A673 (cell line): ENCODE results near the gene EFNA3. TPM values are rescaled to one million over a fixed set of nuclear protein-coding genes. Genes with fewer than 3 reads are reported as not detected.

Source experiments
- BruUV-seq: library from RNA; stranded (reverse); fragments of 400-500 nt; replicated peaks from 2 replicates; lab custom pipeline; 2021; lab: Mats Ljungman, UMichigan
- CTCF ChIA-PET: fragments of 300-600 bp; sonication (Branson Sonifier 250); formaldehyde crosslinking; loops from one replicate; lab custom pipeline; 2022; ENCODE audit warnings: antibody characterized with exemption; lab: Charles Lee
- POLR2A ChIA-PET: fragments of 300-600 bp; sonication (Branson Sonifier 250); formaldehyde crosslinking; loops from one replicate; lab custom pipeline; 2022; ENCODE audit warnings: antibody characterized with exemption; ENCODE audit not compliant: low non-redundant PET; lab: Charles Lee
- DNase-seq: peaks from one replicate; pipeline ENCODE4 v3.0.0-alpha.2; 2015; ENCODE audit warnings: low spot score
- H3K27ac ChIP-seq: fragments of 200-600 bp; sonication (generic); 2 replicates; pipeline ENCODE4 v1.5.1; 2016; ENCODE audit warnings: mixed run types, low read depth, mild to moderate bottlenecking, mixed read lengths, antibody characterized with exemption, low read length; ENCODE audit not compliant: poor library complexity, severe bottlenecking
- H3K27me3 ChIP-seq: fragments of 200-600 bp; sonication (generic); replicated peaks from 2 replicates; pipeline ENCODE4 v1.6.1; 2017; ENCODE audit warnings: mixed run types, low read depth, mild to moderate bottlenecking, mixed read lengths, antibody characterized with exemption, low read length; ENCODE audit not compliant: insufficient read depth, poor library complexity
- H3K36me3 ChIP-seq: fragments of 200-600 bp; sonication (generic); 2 replicates; pipeline ENCODE4 v1.6.1; 2016; ENCODE audit warnings: mixed run types, mild to moderate bottlenecking, mixed read lengths, antibody characterized with exemption, low read length; ENCODE audit not compliant: insufficient read depth, poor library complexity, severe bottlenecking
- H3K4me1 ChIP-seq: fragments of 200-600 bp; sonication (generic); 2 replicates; pipeline ENCODE4 v1.6.1; 2017; ENCODE audit warnings: mixed run types, mild to moderate bottlenecking, mixed read lengths, antibody characterized with exemption, low read length; ENCODE audit not compliant: insufficient read depth, poor library complexity, severe bottlenecking
- H3K4me3 ChIP-seq: fragments of 200-600 bp; sonication (generic); 2 replicates; pipeline ENCODE4 v1.5.1; 2016; ENCODE audit warnings: low read depth, mixed run types, mild to moderate bottlenecking, mixed read lengths, low read length; ENCODE audit not compliant: poor library complexity, severe bottlenecking
- H3K9me3 ChIP-seq: fragments of 200-600 bp; sonication (generic); 2 replicates; pipeline ENCODE4 v1.6.1; 2016; ENCODE audit warnings: mixed run types, low read depth, mild to moderate bottlenecking, mixed read lengths, antibody characterized with exemption, low read length; ENCODE audit not compliant: poor library complexity, severe bottlenecking
- CTCF ChIP-seq: fragments of 300-800, 200-600 bp; sonication (generic); conservative IDR thresholded peaks from 2 replicates; pipeline ENCODE4 v1.5.1; 2017; ENCODE audit warnings: low read depth, mild to moderate bottlenecking, antibody characterized with exemption, low read length, moderate library complexity, mixed read lengths
- EZH2 ChIP-seq: fragments of 200-600 bp; sonication (generic); IDR thresholded peaks from 2 replicates; pipeline ENCODE4 v1.6.1; 2017; ENCODE audit warnings: borderline replicate concordance, low read depth, mild to moderate bottlenecking, mixed read lengths, antibody characterized with exemption, low read length; ENCODE audit not compliant: poor library complexity, severe bottlenecking
- intact Hi-C: fragments of 100-400 bp; cut with micrococcal nuclease; formaldehyde crosslinking; loops from one replicate; pipeline ENCODE4 v1.10.0; 2022; ENCODE audit not compliant: unreplicated experiment
- total RNA-seq: library from RNA; stranded (reverse); gene quantifications from 2 replicates; pipeline ENCODE4 v1.2.3, GENCODE V29; 2021

The EFNA3 gene
- total RNA-seq, 1 experiment from 2014 or later: 5.8 TPM

- H3K36me3 ChIP-seq: no peaks in the 10 kb centered on the region
- POLR2A ChIA-PET: no interaction called here
- H3K4me3 ChIP-seq: no peak overlapping the region
- no peaks in the 10 kb centered on the region for H3K9me3 ChIP-seq
- peaks cover 20% of the 10 kb centered on the region for H3K4me1 ChIP-seq
- intact Hi-C loops: no loop called here
- no peak overlapping the region for H3K27ac ChIP-seq
- CTCF ChIA-PET: interaction anchor here (0.6 kb wide), 1 partner anchor 132 kb away, joined by 3 read pairs; no protein-coding TSS in a partner anchor
- TF ChIP-seq EZH2 (no peak), CTCF (no peak)
- DNase-seq: no peak
- BruUV-seq: no TSS peak
- no peaks in the 10 kb centered on the region for H3K27me3 ChIP-seq
Observed at GRCh38 chr1:155048449-155049334, 29.9 kb upstream of the EFNA3 start.

DNA sequence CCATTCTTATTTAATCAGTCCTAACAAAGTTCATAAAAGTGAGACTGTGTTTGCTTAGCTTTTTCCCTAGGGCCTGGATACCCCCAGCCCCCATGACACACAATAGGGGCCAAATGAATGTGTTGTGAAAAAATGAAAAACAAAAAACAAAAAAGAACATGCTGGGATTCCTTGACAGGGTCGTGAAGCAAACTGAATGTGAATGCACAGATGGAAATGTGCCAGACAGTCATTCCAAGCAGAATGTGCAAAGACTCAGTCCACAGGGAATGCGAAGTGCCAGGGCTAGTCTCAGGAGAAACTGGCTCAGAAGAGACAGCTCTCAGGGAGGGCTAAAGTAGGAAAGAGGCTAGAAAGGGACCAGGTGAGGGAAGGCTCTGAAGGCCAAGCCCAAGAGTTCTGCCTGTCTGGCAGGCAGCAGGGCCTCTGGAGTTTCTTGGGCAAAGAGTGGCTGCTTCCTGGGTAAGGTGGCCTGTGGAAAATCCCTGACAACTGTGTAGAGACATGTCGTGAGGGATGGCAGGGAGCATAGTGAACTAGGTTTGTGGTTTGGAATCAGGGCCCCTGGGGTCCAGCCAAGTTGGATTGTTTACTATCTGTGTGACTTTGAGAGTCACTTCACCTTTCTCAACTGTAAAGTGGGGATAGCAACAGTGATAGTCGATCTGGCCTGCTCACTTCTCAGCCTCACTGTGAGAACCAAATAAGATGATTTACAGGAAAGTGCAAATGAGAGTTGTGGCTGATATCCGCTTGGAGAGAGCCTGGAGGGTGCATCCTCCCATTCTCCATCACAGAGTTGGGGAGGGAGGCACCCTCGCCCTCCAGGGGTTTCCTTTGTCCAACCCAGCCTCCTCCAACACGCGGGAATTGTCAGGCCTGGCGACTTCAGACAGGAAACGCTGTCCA, 28.7 kb upstream of the EFNA3 start:
- peak; percentile 39 for DNase-seq
- TF ChIP-seq CTCF (no peak), EZH2 (no peak)
- H3K9me3 ChIP-seq: no peaks in the 10 kb centered on the region

More for the DNA sequence above, 28.7 kb upstream of the EFNA3 start:
- POLR2A ChIA-PET: interaction anchor here (0.5 kb wide), 1 partner anchor 51 kb away, joined by 4 read pairs; no protein-coding TSS in a partner anchor
- H3K4me1 ChIP-seq: peaks cover 20% of the 10 kb centered on the region
- CTCF ChIA-PET: interaction anchor here (1.0 to 1.4 kb wide), 2 partner anchors 33 to 50 kb away, joined by 7 to 10 read pairs; no protein-coding TSS in a partner anchor
- H3K27ac ChIP-seq: peak overlapping the region; percentile 47
- peak overlapping the region; percentile 89 for H3K4me3 ChIP-seq
- H3K27me3 ChIP-seq: no peaks in the 10 kb centered on the region
- BruUV-seq: no TSS peak
- intact Hi-C loops: no loop called here
- no peaks in the 10 kb centered on the region for H3K36me3 ChIP-seq
